Activated CD4-positive, alpha-beta T cell treated with anti-CD3 and anti-CD28 coated beads for 36 hours (primary cell): ENCODE measurements around the gene RAPGEF4. TPM values are rescaled to one million over a fixed set of nuclear protein-coding genes. Genes with fewer than 3 reads are reported as not detected.

Experiments used
- ATAC-seq: fragments of 200-7000 bp; cut with Tn5 transposase; one replicate; pipeline ENCODE4 v1.10.0; 2021; ENCODE audit warnings: mild to moderate bottlenecking, moderate library complexity
- CTCF ChIA-PET: fragments of 350-600 bp; sonication (Branson Sonifier 250); formaldehyde crosslinking; loops from one replicate; lab custom pipeline; 2021; ENCODE audit warnings: antibody characterized with exemption; lab: Charles Lee
- POLR2A ChIA-PET: fragments of 350-600 bp; sonication (Branson Sonifier 250); formaldehyde crosslinking; loops from one replicate; lab custom pipeline; 2021; ENCODE audit warnings: antibody characterized with exemption, inconsistent platforms; lab: Charles Lee
- DNase-seq: peaks from one replicate; pipeline ENCODE4 v3.0.0-alpha.2; 2020
- H3K27ac Mint-ChIP-seq: one replicate; pipeline ENCODE4 v1.8.0; 2021; ENCODE audit warnings: mixed read lengths
- H3K27me3 Mint-ChIP-seq: one replicate; pipeline ENCODE4 v1.8.0; 2021; ENCODE audit warnings: mixed read lengths
- H3K36me3 Mint-ChIP-seq: one replicate; pipeline ENCODE4 v1.8.0; 2021; ENCODE audit warnings: low read depth, mixed read lengths
- H3K4me1 Mint-ChIP-seq: one replicate; pipeline ENCODE4 v1.8.0; 2021; ENCODE audit warnings: mixed read lengths
- H3K4me3 Mint-ChIP-seq: one replicate; pipeline ENCODE4 v1.8.0; 2021; ENCODE audit warnings: mild to moderate bottlenecking, moderate library complexity, mixed read lengths
- H3K9me3 Mint-ChIP-seq: one replicate; pipeline ENCODE4 v1.8.0; 2021; ENCODE audit warnings: low read depth, mixed read lengths
- intact Hi-C, 2 experiments: fragments of 100-400 bp; cut with DNase I in 1 of 2; cut with micrococcal nuclease in 1 of 2; formaldehyde crosslinking; loops; one replicate each; pipeline versions ENCODE4 v1.14.2 to v1.15.1; 2022 to 2024; cut with DNase I, micrococcal nuclease
- total RNA-seq, 2 experiments: library from RNA; stranded (reverse); gene quantifications; one replicate each; pipeline ENCODE4 v1.2.3, GENCODE V29; 2021

RAPGEF4 gene
- total RNA-seq, 2 experiments from 2014 or later = 0.28 to 0.50 TPM

DNA sequence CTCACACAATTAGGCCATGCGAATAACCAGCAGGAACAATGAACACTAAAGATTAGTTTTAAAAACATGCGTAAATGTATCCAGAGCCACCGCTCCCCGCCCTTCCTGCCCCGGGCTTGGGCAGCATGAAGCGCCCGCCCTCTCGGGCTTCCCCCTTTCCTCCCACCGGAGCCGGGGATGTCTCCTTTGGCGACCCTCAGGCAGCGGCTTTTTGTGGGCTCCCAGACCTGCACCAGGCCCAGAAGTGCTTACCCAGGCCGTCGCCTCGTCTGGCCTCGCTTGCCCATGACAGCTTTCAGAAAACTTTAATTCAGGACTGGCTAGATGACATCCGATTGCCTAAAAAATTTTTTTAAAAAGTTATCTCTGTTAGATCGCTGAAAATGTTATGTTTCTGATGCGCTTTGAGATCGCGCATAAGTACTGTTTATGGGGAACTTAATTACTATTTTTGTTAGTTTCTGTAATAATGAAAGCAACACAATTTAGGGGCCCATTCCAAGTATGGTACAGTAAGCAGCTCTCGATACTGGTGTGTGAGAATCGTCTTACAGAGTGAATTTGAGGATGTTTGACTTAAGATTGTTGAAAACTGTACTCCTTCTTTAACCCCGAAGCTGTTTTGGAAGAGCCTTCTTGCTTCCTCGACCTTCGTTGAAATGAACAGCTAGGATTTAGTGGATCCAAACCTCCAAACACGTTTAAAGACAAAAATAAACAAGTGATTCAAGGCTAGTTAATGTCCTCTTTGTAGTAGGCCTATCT, 341.1 kb downstream of the RAPGEF4 start:
- POLR2A ChIA-PET = no interaction called here
- Mint-ChIP-seq H3K36me3 (no peaks in the 10 kb centered on the region), H3K4me1 (peaks cover 22% of the 10 kb centered on the region), H3K27ac (peak overlapping the region; percentile 76), H3K9me3 (no peaks in the 10 kb centered on the region), H3K4me3 (peak overlapping the region; percentile 76), H3K27me3 (peaks cover 38% of the 10 kb centered on the region)
- intact Hi-C loops = loop anchor here (1.0 to 10.0 kb wide), 7 partner anchors 28 to 278 kb away; partner anchors contain the start of gene CDCA7 (in 2 of the 2)
- CTCF ChIA-PET = interaction anchor here (1.5 kb wide), 1 partner anchor 50 kb away, joined by 5 read pairs; no protein-coding TSS in a partner anchor
- ATAC-seq = no peak
- peak; percentile 51 for DNase-seq

DNA sequence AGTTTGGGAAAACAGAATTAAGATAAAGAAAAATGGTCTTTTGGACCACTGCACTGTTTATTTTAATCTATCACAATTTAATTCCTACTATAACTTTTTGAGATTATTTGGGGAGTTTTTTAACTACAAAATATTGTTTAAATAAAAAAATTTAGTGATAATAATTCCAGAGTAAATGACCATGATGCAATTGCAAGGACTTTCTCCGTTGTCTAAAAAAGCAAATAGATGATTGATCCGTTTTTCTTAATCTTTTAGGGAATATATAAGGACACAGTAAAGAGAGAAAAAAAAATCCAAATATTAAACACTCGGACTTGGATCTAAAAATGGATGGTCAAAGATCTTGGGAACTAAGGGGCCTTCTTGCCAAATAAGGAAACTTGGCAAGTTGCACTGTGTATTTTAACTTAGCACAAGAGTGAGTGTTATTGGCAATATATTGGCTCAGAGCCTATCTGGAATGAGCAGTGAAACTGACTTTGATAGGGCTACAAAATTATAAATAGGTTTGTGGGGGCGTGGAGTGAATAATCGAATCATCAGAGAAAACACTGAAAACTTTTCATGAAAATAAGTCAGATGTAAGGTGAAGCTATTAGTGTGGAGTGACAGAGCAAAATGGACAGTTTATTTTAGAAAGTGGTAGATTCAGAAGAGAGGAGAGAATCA, 342.0 kb downstream of the RAPGEF4 start:
- Mint-ChIP-seq H3K4me1 (peaks cover 22% of the 10 kb centered on the region), H3K27ac (no peak overlapping the region), H3K4me3 (peak overlapping the region; percentile 76), H3K36me3 (no peaks in the 10 kb centered on the region), H3K27me3 (peaks cover 29% of the 10 kb centered on the region), H3K9me3 (no peaks in the 10 kb centered on the region)
- no peak for DNase-seq
- intact Hi-C loops = loop anchor here (1.0 to 10.0 kb wide), 7 partner anchors 29 to 277 kb away; partner anchors contain the start of gene CDCA7 (in 2 of the 2)
- no peak for ATAC-seq
- ChIA-PET CTCF (interaction anchor here (1.5 kb wide), 1 partner anchor 50 kb away, joined by 5 read pairs; no protein-coding TSS in a partner anchor), POLR2A (interaction anchor here (0.7 kb wide), 1 partner anchor 62 kb away, joined by 3 read pairs; no protein-coding TSS in a partner anchor)

DNA sequence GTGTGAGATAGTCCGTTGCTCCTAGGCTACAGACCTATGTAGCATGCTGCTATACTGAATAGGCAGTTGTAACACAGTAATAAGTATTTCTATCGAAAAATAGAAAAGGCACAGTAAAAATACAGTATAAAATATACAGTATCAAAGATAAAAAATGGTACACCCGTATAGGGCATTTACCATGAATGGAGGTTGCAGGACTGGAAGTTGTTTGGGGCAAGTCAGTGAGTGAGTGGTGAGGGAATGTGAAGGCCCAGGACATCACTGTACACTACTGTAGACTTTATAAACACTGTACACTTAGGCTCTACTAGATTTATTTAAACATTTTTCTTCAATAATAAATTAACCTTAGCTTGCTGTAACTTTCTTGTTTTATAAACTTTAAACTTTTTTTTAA, 343.5 kb downstream of the RAPGEF4 start:
- peaks cover 27% of the 10 kb centered on the region for H3K27me3 Mint-ChIP-seq
- intact Hi-C loops = loop anchor here (5.0 to 10.0 kb wide), 2 partner anchors 273 to 276 kb away; partner anchors contain the start of gene CDCA7 (in 2 of the 2)
- POLR2A ChIA-PET = no interaction called here

DNA sequence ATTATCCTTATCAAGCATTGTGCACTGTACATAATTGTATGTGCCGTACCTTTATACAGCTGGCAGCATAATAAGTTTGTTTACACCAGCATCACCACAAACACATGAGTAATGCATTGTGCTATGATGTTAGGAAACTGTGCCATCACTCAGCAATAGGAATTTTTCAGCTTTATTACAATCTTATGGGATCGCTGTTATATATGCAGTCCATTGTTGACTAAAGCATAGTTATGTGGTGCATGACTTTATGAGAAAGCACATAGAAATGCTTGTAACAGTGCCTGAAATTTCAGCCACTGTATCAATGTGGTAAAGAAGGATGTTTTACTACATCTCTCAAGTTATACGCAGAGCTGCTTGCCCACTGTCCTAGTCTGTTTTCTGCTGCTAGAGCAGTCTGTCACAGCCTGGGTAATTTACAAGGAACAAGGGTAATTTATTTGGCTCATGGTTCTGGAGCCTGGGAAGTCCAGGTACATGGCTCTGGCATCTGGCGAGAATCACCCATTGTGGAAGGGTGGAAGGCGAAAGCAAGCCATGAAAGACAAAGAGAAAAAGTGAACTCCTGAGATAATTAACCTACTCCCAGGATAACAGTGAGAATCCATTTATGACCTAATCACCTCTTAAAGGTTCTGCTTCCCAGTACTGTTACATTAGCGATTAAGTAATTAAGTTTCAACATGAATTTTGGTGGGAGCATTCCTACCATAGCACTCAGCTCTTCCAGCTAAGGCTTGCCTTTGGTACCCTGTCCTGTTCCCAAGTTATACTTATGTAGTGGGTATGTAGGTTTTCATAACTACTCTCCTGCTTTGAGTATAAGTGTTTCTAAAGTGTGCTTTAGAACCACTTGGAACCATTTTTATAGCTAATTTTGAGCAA, 344.6 kb downstream of the RAPGEF4 start:
- ATAC-seq = no peak
- DNase-seq = no peak
- ChIA-PET POLR2A (interaction anchor here (0.7 kb wide), 1 partner anchor 41 kb away, joined by 3 read pairs; no protein-coding TSS in a partner anchor), CTCF (interaction anchor here (0.6 to 1.5 kb wide), 3 partner anchors 7 to 131 kb away, joined by 4 to 5 read pairs (median 4); no protein-coding TSS in a partner anchor)
- intact Hi-C loops = loop anchor here (5.0 to 10.0 kb wide), 2 partner anchors 272 to 275 kb away; partner anchors contain the start of gene CDCA7 (in 2 of the 2)
- no peaks in the 10 kb centered on the region for H3K9me3 Mint-ChIP-seq
- H3K36me3 Mint-ChIP-seq = no peaks in the 10 kb centered on the region
- peaks cover 18% of the 10 kb centered on the region for H3K27me3 Mint-ChIP-seq
- H3K27ac Mint-ChIP-seq = no peak overlapping the region
- H3K4me1 Mint-ChIP-seq = peaks cover 17% of the 10 kb centered on the region
- H3K4me3 Mint-ChIP-seq = no peak overlapping the region

More for the DNA sequence above, 343.5 kb downstream of the RAPGEF4 start:
- CTCF ChIA-PET = interaction anchor here (0.6 kb wide), 1 partner anchor 132 kb away, joined by 4 read pairs; no protein-coding TSS in a partner anchor
- peaks cover 22% of the 10 kb centered on the region for H3K4me1 Mint-ChIP-seq
- no peak overlapping the region for H3K4me3 Mint-ChIP-seq
- no peaks in the 10 kb centered on the region for H3K9me3 Mint-ChIP-seq
- H3K27ac Mint-ChIP-seq = no peak overlapping the region
- ATAC-seq (no peak), DNase-seq (no peak)
- H3K36me3 Mint-ChIP-seq = no peaks in the 10 kb centered on the region

DNA sequence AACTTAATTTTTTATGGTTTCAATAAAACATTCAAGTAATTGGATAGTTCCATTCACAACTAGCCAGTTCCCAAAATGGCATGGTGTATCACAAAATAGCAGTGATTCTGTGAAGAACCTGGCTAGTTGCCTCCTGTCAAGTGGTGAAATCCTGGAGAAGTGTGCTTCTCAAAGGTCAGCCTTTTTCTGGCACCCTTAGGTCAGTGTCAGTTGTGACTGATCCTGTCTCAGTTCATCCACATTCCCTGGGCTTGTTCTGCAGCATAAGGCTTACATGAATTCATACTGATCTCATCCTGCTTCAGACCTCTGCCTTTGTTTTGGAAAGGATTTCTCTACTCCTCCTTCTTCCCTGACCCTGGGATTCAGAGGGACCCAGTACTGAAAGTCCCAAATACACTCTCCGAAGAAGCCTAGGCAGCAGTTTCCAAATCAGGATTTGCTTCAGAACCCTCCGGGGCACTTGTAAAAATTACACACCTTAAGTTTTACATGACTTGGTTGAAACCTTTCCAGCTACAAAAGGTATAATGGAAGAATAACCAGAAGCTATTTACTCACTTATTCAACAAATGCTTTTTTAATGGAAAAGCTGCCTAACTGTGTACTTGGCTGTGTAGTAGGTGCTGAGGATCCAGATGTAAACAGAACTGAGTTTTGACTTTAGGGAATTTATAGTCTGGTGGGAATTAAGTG, 351.0 kb downstream of the RAPGEF4 start:
- no peak for ATAC-seq
- no peaks in the 10 kb centered on the region for H3K9me3 Mint-ChIP-seq
- H3K4me1 Mint-ChIP-seq = no peaks in the 10 kb centered on the region
- CTCF ChIA-PET = no interaction called here
- no peak overlapping the region for H3K27ac Mint-ChIP-seq
- no peaks in the 10 kb centered on the region for H3K36me3 Mint-ChIP-seq
- intact Hi-C loops = no loop called here
- POLR2A ChIA-PET = no interaction called here
- no peak for DNase-seq
- peaks cover 8% of the 10 kb centered on the region for H3K27me3 Mint-ChIP-seq
- no peak overlapping the region for H3K4me3 Mint-ChIP-seq

DNA sequence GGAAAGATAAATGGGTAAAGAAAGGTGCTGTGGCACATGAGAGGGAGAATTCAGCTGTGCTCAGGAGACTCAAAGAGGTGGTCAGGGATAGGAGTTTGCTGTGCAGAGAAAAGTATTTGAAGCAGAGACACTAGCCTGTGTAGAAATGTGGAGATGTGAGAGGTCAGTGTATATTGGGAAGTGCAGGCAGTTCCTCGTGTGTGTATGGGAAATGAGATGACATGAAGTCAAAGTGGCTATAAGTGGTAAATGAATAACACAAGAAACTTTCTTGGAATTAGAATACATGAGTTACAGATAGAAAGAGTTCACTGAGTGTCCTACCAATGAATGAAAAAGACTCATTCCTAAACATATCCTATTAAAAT, 351.6 kb downstream of the RAPGEF4 start:
- intact Hi-C loops = no loop called here
- Mint-ChIP-seq H3K36me3 (no peaks in the 10 kb centered on the region), H3K27ac (no peak overlapping the region), H3K4me3 (no peak overlapping the region), H3K4me1 (no peaks in the 10 kb centered on the region), H3K27me3 (peaks cover 8% of the 10 kb centered on the region), H3K9me3 (no peaks in the 10 kb centered on the region)
- no peak for ATAC-seq
- ChIA-PET CTCF (no interaction called here), POLR2A (no interaction called here)
- no peak for DNase-seq

DNA sequence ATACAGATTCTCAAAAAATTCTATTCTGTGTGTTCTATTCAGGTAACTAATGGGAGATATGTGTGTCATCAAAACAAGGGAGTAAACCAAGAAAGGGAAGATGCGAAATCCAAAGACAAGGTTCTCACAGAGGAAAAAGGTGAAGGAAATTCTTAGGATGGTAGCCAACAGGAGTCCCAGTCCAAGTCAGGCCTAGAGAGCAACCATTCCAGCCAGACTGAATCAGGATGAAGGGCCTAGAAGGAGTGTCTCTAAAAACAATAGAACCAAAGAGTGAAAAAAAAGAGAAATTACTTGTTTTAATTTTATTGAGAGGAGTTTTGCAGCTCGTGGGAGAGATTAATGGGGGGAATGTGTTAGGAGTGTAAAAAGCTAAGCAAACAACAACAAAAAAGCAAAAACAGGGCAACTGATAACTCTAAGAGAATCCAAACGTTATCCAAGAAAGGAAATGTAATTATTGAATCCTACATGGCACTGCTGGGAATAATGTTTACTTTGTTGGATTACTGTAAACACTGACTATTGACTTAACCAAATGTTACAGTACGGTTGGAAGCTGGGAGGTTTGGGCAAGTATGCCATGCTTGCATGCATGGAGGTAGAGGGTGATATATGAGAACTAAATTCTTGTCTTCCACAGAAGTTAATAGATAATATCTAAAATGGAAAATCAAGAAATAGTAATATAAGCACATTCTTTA, 352.3 kb downstream of the RAPGEF4 start:
- ChIA-PET POLR2A (no interaction called here), CTCF (interaction anchor here (1.2 kb wide), 1 partner anchor 13 kb away, joined by 3 read pairs; no protein-coding TSS in a partner anchor)
- intact Hi-C loops = no loop called here
- no peaks in the 10 kb centered on the region for H3K9me3 Mint-ChIP-seq
- peaks cover 8% of the 10 kb centered on the region for H3K27me3 Mint-ChIP-seq
- DNase-seq (no peak), ATAC-seq (no peak)
- H3K36me3 Mint-ChIP-seq = no peaks in the 10 kb centered on the region
- H3K4me3 Mint-ChIP-seq = no peak overlapping the region
- no peak overlapping the region for H3K27ac Mint-ChIP-seq
- no peaks in the 10 kb centered on the region for H3K4me1 Mint-ChIP-seq

DNA sequence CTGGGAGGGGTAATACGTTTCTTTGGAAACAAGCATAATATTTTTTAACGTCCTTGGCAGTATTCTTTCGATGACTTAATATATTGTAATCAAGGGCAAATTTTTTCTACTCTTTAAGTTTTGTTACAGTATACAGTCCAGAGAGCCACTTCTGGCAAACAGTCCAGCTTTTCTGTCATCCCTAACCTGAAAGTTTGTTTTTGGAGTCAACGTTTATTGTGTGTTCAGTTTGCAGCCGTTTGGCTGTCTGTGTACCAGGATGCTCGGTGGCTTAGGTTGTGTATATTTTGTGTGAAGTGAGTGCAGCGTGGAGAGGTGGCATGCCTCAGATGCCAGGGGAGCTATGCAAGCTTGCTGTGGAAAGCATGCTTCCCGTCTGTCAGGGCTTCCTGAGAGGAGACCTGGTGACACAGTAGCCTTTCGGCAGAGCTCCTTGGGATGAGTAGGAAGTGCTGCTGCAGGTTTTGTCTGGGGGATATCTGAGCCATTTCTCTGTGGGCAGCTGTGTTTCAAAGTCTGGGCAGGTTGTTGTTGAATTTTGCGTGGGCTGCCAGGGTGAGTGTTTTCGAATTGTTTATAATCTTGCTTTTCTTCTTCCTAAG, 354.7 kb downstream of the RAPGEF4 start:
- ChIA-PET CTCF (interaction anchor here (1.5 to 1.9 kb wide), 2 partner anchors 9 to 120 kb away, joined by 3 to 7 read pairs; no protein-coding TSS in a partner anchor), POLR2A (no interaction called here)
- Mint-ChIP-seq H3K4me1 (no peaks in the 10 kb centered on the region), H3K27ac (no peak overlapping the region), H3K4me3 (no peak overlapping the region), H3K27me3 (peaks cover 9% of the 10 kb centered on the region), H3K36me3 (no peaks in the 10 kb centered on the region), H3K9me3 (no peaks in the 10 kb centered on the region)
- ATAC-seq (no peak), DNase-seq (no peak)
- intact Hi-C loops = no loop called here

DNA sequence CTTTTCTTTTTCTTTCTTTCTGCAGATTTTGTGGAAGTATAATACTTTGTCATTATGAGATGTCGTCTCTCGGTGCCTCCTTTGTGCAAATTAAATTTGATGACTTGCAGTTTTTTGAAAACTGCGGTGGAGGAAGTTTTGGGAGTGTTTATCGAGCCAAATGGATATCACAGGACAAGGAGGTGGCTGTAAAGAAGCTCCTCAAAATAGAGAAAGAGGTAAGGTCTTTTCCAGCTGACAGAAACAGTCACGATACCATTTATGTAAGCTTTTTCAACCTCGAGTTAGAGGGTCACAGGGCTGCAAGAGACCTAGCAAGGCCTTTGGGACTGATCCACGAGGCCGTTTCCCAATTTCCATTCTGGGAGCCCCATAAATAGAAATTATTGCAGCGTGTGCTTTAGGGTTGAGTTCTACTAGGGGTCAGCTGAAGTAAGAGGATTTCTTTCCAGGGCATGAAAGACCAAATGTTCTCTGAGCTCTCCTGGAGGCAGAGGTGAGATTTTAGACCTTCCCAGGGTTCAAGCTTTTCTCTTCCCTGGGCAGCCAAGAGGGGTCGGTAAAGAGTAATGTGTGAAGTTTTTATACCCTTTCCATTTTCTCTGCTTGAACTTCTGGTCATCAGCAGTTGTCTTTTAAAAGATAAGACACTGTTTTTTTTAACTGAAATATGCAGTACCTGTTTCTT, 355.5 kb downstream of the RAPGEF4 start:
- no peaks in the 10 kb centered on the region for H3K9me3 Mint-ChIP-seq
- no peak overlapping the region for H3K4me3 Mint-ChIP-seq
- DNase-seq (no peak), ATAC-seq (no peak)
- H3K4me1 Mint-ChIP-seq = no peaks in the 10 kb centered on the region
- H3K27me3 Mint-ChIP-seq = peaks cover 9% of the 10 kb centered on the region
- intact Hi-C loops = no loop called here
- ChIA-PET CTCF (interaction anchor here (0.6 to 1.9 kb wide), 5 partner anchors 8 to 119 kb away, joined by 3 to 7 read pairs (median 3); no protein-coding TSS in a partner anchor), POLR2A (no interaction called here)
- H3K36me3 Mint-ChIP-seq = no peaks in the 10 kb centered on the region
- no peak overlapping the region for H3K27ac Mint-ChIP-seq
